ENCODE measurements around the gene NDRG4.

DNA sequence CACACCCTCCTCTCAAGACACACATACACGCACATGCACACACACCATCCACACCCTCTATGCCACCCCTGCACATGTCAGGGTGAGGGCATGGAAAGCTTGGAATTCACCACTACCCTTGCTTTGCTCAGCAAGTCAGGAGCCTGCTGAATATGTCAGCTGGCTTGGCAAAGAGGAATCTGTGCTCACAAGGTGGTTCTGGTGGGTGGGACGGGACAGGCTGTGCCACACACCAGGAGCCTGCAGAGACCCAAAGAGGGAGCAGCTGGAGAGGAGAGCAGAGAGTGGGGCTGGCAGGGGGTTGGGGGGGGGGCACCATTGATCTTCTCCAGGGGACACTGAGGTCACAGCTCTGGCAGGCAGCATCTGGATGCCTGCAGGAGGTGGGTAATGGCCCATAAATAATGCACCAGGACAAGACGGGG is 48.7 kb upstream of the NDRG4 start:
- TF ChIP-seq EZH2 (IDR thresholded peaks at IDR 0.05; ENCODE audit: insufficient read depth, poor library complexity, severe bottlenecking) = no peak
- no peak for TF ChIP-seq EZH2phosphoT487 (IDR thresholded peaks at IDR 0.05; ENCODE audit: insufficient read depth, low read depth)

All from GM23248 (cell line).